CD4-positive, alpha-beta T cell treated with Interferon alpha-2 for 1 hour (primary cell): ENCODE data around the gene ACTR2.
A peak's percentile ranks its signal among the peaks of the same experiment; 100 is the strongest.

Experiments used
- DNase-seq, 2 donors: peaks; one replicate each; pipeline ENCODE4 v3.0.0-alpha.2; 2020 to 2022

Gene ACTR2

GRCh38 chr2:65281627-65282351 lies 54.2 kb downstream of the ACTR2 start:
- no peak for DNase-seq

DNA sequence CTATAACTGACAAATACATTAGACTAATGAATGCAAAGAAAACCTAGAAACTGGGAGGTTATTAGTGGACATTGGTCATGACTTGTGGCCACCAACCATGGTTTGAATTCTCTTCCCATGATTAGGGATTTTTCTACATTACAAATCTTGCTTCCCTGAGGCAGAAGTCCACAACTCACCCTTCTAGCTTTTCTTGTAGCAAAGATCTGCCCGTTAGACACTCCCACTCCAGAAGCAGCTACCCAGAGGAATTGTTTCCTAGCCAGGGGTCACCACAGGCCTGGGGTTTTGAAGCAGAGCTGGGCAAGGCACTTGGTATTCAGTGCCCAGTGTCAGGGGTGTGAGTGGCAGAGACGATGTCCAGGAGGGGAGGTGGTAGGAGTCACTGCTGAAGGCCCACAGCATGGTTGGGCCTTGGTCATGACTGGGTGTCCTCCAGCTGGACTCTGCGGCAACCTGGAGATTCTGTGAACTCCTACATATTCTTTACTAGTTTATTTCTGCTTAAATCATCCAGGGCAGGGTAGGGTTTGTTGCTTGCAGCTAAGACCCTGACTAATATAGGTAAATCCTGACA lies 54.9 kb downstream of the ACTR2 start:
- no peak for DNase-seq

- DNase-seq, result no peak
Measured at GRCh38 chr2:65287364-65287763, 59.7 kb downstream of the ACTR2 start.

- no peak for DNase-seq
Measured at GRCh38 chr2:65291216-65292105, 63.8 kb downstream of the ACTR2 start.

- DNase-seq, result no peak
Measured at GRCh38 chr2:65292106-65292400, 64.4 kb downstream of the ACTR2 start.

- no peak for DNase-seq
Measured at GRCh38 chr2:65292461-65293011, 64.9 kb downstream of the ACTR2 start.

DNA sequence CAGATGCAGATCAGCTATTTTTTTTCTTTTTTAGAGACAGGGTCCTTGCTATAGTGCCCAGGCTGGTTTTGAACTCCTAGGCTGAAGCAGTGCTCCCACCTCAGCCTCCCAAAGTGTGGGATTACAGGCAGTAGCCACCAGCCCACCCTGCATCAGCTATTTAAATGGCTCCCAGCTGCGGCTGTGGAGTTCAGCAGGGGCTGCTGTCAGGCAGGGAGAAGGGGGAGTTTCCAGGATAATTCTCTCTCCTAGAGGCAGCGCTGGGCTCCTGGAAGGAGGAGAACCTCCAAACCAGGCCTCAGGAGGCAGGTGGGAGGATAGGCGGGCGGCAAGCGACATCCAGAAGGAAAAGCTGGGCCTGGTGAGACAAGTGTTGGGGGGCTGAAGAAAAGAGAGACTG lies 65.7 kb downstream of the ACTR2 start:
- no peak for DNase-seq

- DNase-seq, result no peak
Measured at GRCh38 chr2:65294136-65294535, 66.5 kb downstream of the ACTR2 start.

DNA sequence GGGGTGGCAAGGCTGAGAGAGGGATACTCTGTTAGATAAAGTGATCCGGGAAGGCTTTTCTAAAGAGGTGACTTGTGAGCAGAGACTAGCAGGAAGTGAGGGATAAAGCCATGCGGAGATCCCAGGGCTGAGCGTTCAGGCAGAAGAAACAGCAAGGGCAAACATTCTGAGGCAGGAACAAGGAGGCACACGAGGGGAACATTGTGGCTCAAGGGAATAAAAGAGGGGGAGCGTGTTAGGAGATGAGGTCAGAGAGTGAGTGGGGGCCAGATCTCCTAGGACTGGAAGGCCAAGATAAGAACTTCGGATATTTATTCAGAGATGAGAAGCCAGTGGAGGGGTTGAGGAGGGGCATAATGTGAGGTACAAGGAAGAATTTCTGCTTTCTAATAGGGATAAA lies 67.1 kb downstream of the ACTR2 start:
- no peak for DNase-seq

DNA sequence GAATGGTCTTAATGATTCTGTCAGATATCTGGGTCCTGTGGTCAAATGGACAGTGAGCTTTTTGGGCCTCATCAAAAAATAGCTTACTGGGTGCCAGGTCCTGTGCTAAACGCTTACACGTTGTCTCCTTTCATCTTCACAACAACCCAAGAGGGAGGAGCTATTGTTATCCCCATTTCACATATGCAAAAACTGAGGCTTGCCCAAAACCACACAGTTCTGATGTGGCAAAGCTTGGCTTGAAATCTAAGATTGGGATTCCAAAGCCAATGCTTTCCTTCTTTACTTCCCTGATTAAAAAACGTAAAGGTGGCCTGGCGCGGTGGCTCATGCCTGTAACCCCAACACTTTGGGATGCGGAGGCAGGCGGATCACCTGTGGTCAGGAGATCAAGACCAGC lies 69.3 kb downstream of the ACTR2 start:
- no peak for DNase-seq

- no peak for DNase-seq
Measured at GRCh38 chr2:65297544-65297943, 69.9 kb downstream of the ACTR2 start.

GRCh38 chr2:65298089-65298488 lies 70.5 kb downstream of the ACTR2 start:
- no peak for DNase-seq

GRCh38 chr2:65299246-65299645 lies 71.6 kb downstream of the ACTR2 start:
- DNase-seq, result no peak

DNA sequence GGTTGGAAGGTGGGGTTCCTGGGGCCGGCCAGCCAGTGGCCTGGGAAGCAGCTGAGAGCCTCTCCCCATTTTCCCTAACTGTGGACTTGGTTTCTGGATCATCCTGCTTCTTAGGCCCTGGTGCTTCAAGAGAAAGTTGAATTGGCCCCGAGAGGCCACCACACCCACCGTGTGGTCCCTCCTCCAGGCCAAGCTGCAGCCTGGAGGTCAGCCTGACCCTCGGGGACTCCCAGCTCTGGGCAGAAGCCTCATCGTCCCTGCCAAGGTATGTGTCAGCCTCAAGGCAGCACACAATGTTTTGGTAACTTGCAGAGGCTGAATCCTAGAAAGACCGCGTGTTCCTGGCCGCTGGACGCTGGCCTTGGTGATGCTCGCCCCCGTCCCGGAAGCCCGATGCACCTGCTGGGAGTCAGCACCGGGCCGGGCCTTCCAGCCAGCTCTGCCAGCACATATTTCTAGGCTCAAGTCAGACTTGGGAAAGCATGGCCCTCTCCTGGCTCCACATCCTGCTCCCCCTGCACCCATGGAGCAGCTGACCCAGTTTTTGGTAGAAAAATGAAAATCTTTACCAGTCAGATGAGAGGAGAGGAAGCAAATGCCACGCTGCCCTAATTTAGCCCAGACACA lies 72.6 kb downstream of the ACTR2 start:
- no peak for DNase-seq

GRCh38 chr2:65300761-65301711 lies 73.4 kb downstream of the ACTR2 start:
- peak; percentile 29 to 42 for DNase-seq

DNA sequence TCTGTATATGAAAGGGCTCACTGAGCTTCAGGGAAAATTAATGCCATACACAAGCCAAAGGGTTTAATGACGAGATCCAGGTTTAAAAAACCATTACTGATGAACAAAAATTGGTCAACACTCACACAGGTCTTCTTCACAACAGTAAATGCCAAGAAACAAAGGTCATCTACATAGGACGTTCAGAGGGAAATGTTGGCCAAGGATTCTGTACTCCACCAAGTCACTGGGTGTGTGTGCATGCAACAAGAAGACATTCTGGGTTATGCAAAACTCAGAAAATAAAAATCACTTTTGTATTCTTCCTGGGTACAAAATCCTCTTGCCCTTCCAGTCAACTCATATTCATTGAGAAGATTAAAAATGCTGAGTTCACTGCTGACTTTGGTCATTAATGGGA lies 78.3 kb downstream of the ACTR2 start:
- no peak for DNase-seq

DNA sequence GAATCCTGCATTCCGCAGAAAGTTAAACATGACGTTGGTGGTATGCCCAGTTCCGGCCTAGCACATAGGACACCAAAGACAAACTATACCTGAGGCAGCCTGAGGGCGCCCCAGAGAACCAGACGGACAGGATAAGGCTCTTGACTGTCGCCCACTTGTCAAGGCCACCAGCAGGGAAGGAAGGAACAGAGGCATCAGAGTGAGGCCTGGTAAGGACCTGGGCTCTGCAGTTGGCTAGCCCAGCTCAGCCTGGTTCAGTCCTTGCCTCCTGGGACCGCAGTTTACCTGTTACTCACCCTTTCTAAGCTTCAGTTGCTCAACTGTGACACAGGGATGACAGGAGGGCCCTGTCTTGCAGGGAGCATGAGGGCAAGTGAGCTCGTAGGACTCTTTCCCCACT lies 82.1 kb downstream of the ACTR2 start:
- DNase-seq, result no peak

DNA sequence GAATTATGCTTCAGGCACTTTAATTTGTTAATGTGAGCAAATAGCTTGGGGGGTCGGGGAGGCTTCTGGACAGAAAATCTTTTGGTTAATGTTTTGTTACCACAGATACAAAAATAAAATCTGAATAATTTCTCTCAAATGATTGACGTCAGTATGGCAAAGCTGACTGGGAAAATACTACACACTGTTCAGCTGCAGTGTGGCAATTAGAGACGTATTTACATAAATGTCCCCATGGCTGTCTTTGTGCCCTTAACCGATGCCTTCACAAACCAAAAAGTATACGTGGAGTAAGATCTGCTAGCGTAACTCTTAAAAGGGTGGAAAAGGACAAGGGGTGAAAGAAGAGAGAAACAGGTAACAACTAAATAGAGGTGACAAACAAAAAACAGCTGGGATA lies 83.4 kb downstream of the ACTR2 start:
- no peak for DNase-seq

GRCh38 chr2:65311596-65311995 lies 84.0 kb downstream of the ACTR2 start:
- DNase-seq, result no peak

GRCh38 chr2:65313126-65313953 lies 85.7 kb downstream of the ACTR2 start:
- DNase-seq, result peak in 1 of 2 donors; percentile 4

DNA sequence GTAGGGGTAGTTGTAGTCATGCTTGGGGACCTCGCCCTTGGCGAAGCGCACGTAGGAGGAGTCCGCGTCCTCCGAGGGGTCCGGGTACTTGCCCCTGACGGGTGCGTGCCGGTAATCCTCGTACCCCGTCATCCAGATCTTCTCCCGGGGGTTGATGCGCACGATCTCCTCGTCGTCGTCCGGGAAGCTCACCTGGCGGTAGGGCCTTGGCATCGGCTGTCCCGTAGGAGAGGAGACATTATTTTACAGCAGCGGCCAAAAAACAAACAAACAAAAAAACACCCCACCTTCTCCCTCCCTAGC lies 86.3 kb downstream of the ACTR2 start:
- no peak for DNase-seq
